GM12892 (cell line): ENCODE results near the gene LARGE1.

ENCODE experiments used
- POLR2A ChIP-seq: IDR thresholded peaks from 2 replicates; pipeline ENCODE4 v1.6.1; 2011; ENCODE audit warnings: low read depth, low read length, control low read depth
- POLR2AphosphoS5 ChIP-seq: IDR thresholded peaks from 2 replicates; pipeline ENCODE4 v1.6.1; 2011; ENCODE audit warnings: low read depth, low read length, control low read depth
- TAF1 ChIP-seq: IDR thresholded peaks from 2 replicates; pipeline ENCODE4 v1.6.1; 2011; ENCODE audit warnings: low read depth, mild to moderate bottlenecking, control low read depth, low read length, borderline replicate concordance

- TF ChIP-seq POLR2AphosphoS5: no peak
- TF ChIP-seq POLR2A: no peak
- no peak for TF ChIP-seq TAF1
Measured at GRCh38 chr22:33429281-33429680, 491.0 kb downstream of the LARGE1 start.
